ENCODE measurements around the gene DLG1.

The DLG1 gene

DNA sequence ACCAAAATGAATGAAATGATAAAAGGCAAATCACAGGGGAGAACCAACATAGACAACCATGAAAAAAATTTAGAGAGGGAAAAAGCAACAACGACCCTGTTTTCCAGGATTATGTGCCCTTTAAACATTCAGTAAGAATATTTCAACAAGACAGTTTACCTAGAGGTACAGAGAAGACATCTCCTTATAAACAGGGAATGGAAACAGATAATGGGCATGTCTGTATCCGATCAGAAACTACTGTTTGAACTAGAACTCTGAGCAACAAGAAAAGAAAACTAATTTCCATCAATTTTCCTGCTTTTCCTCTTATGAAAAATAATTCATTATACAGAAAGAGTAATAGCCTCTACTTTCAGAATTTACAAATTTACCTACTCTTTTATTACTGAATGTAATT is 39.3 kb downstream of the DLG1 start:
- POLR2A ChIA-PET (ENCODE audit: low non-redundant PET): no interaction called here
- TF ChIP-seq, protein P1, sequence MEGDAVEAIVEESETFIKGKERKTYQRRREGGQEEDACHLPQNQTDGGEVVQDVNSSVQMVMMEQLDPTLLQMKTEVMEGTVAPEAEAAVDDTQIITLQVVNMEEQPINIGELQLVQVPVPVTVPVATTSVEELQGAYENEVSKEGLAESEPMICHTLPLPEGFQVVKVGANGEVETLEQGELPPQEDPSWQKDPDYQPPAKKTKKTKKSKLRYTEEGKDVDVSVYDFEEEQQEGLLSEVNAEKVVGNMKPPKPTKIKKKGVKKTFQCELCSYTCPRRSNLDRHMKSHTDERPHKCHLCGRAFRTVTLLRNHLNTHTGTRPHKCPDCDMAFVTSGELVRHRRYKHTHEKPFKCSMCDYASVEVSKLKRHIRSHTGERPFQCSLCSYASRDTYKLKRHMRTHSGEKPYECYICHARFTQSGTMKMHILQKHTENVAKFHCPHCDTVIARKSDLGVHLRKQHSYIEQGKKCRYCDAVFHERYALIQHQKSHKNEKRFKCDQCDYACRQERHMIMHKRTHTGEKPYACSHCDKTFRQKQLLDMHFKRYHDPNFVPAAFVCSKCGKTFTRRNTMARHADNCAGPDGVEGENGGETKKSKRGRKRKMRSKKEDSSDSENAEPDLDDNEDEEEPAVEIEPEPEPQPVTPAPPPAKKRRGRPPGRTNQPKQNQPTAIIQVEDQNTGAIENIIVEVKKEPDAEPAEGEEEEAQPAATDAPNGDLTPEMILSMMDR (conservative IDR thresholded peaks at IDR 0.05; ENCODE audit: low read depth): no peak
- no peak overlapping the region for H3K27ac ChIP-seq
- DNase-seq (ENCODE audit: low spot score): no peak
- CTCF ChIA-PET: interaction anchor here (0.6 kb wide), 1 partner anchor 59 kb away, joined by 3 read pairs; no protein-coding TSS in a partner anchor

DNA sequence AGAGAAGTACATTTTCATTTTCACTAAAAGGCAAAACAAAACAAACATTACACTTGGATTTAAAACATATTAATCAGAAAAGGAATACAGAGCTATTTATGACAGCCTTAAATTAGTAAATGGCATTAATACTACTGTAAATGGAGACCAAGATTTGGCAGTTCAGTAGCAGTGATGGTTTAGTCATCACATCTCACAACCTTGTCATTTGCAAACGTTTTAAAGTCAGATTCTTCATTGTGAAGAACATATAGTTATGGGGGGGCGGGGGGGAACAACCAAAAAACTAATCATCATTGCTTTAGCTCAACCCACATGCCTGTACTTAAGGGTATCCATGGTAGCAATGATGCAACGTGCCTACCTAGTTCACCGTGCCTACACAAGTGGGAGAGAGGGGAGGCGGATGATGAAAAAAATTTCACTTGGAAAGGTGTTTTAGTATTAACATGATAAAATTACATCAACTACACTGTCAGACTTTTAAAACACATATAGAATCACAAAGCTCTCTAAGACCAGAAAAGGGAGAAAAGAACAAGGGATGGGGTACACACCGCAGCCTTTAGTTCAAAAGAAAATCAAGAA is 40.1 kb downstream of the DLG1 start:
- CTCF ChIA-PET: interaction anchor here (0.6 to 2.1 kb wide), 6 partner anchors 10 to 196 kb away, joined by 3 to 11 read pairs (median 5); no protein-coding TSS in a partner anchor
- no peak overlapping the region for H3K27ac ChIP-seq
- POLR2A ChIA-PET (ENCODE audit: low non-redundant PET): interaction anchor here (0.6 kb wide), 1 partner anchor 341 kb away, joined by 3 read pairs; no protein-coding TSS in a partner anchor
- TF ChIP-seq, protein P1 (conservative IDR thresholded peaks at IDR 0.05; ENCODE audit: low read depth): no peak
- no peak for DNase-seq (ENCODE audit: low spot score)

DNA sequence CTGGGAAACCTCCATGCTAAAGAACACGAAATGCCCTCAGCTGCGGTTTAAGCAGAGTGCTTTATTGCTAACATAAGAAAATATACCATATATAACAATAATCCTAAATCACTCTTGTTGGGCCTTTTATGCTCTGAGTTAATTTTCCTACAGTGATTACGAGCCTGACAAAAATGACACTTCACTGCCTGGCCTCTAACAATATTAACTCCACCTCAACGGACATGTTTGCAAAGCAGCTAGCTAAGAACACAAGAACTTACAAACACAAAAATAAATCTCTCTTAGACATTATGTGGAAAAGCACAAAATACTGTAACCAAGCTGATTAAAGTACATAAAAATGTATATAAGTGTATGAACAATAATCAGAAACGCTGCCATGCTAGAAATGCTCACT is 40.7 kb downstream of the DLG1 start:
- DNase-seq (ENCODE audit: low spot score): no peak
- TF ChIP-seq, protein P1 (conservative IDR thresholded peaks at IDR 0.05; ENCODE audit: low read depth): no peak
- POLR2A ChIA-PET (ENCODE audit: low non-redundant PET): interaction anchor here (0.6 kb wide), 1 partner anchor 253 kb away, joined by 4 read pairs; no protein-coding TSS in a partner anchor
- H3K27ac ChIP-seq: no peak overlapping the region
- CTCF ChIA-PET: interaction anchor here (0.6 to 2.1 kb wide), 18 partner anchors 8 to 276 kb away, joined by 3 to 12 read pairs (median 4); no protein-coding TSS in a partner anchor

DNA sequence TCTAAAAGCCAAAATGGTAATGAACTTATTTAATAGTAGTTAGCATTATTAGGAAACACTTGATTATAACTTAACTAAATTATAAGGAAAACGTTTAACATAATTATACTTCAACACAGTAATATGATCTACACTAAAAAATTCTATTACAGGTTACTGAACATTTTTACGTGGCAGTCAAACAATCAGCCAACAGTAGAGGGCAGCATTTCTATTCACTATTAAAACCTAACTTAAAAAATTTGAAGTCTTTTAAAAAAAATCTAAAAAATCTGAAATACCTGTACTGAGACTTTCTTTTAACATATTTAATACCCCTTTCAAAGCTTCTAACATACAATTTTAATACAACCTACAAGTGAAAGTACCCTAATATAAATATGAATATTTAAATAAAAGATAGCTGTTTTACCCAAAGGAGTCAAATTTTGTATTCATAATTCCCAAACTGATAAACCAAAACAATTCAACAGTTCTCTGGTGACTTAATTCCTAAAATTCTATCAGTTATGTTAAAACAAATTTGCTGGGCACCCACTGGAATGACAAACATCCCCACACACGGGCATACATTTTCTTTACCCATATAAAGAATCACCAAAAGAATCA is 41.5 kb downstream of the DLG1 start:
- H3K27ac ChIP-seq: no peak overlapping the region
- DNase-seq (ENCODE audit: low spot score): peak; percentile 22
- ChIA-PET POLR2A (ENCODE audit: low non-redundant PET) (no interaction called here), CTCF (interaction anchor here (0.5 to 2.1 kb wide), 25 partner anchors 8 to 302 kb away, joined by 3 to 12 read pairs (median 4); no protein-coding TSS in a partner anchor)
- TF ChIP-seq, protein P1 (conservative IDR thresholded peaks at IDR 0.05; ENCODE audit: low read depth): peak; percentile 82

DNA sequence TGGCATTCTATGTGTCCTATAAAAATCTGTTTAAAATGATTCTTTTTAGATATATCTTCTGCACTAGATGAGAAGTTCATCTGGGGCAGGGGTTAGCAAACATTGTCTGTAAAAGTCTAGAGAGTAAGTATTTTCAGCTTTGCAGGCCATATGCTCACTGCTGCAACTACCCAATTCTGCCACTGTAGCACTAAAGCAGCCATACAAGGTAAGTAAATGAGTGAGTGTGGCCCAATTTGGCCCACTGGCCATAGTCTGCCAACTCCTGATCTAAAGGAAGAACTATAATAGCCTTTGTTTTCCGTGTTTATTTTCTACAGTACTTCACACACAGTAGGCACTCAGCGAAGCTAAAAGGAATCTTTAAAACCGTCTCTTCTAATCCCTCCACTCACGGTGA is 42.3 kb downstream of the DLG1 start:
- ChIA-PET POLR2A (ENCODE audit: low non-redundant PET) (no interaction called here), CTCF (interaction anchor here (0.7 to 2.1 kb wide), 11 partner anchors 12 to 285 kb away, joined by 3 to 12 read pairs (median 4); no protein-coding TSS in a partner anchor)
- TF ChIP-seq, protein P1 (conservative IDR thresholded peaks at IDR 0.05; ENCODE audit: low read depth): no peak
- no peak overlapping the region for H3K27ac ChIP-seq
- no peak for DNase-seq (ENCODE audit: low spot score)

DNA sequence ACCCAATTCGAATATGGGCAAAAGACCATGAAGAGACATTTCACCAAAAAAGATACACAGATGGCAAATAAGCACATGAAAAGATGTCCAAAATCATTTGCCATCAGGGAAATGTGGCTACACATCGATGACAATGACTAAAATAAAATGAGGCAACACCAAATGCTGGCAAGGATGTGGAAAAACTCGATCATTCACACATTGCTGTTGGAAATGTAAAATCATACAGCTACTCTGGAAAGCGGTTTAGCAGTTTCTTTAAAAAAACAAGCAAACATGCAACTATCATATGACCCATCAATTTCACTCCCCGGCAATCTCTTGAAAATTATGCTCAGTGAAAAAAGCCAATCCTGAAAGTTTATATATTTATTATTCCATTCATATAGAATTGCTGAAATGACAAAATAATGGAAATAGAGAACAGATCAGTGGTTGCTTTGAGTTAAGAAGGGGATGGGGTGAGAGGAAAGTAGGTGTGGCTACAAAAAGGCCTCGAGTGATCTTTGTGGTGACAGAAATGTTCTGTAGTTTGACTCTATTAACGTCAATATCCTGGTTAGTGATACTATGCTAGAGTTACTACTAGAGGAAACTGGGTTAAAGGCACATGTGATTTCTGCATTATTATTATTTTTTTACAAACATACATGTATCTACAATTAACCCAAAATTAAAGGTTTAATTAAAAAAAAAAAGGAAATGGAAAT is 45.0 kb downstream of the DLG1 start:
- POLR2A ChIA-PET (ENCODE audit: low non-redundant PET): no interaction called here
- H3K27ac ChIP-seq: no peak overlapping the region
- no peak for DNase-seq (ENCODE audit: low spot score)
- CTCF ChIA-PET: interaction anchor here (1.0 kb wide), 1 partner anchor 346 kb away, joined by 3 read pairs; no protein-coding TSS in a partner anchor
- TF ChIP-seq, protein P1 (conservative IDR thresholded peaks at IDR 0.05; ENCODE audit: low read depth): no peak
